GM21526 (cell line): ENCODE measurements around the gene NIP7.

Experiments
- ATAC-seq: cut with Tn5 transposase; IDR thresholded peaks from one replicate; pipeline ENCODE4 v1.9.1; 2021; ENCODE audit warnings: moderate library complexity; ENCODE audit not compliant: unreplicated experiment, low FRiP score

The NIP7 gene

DNA sequence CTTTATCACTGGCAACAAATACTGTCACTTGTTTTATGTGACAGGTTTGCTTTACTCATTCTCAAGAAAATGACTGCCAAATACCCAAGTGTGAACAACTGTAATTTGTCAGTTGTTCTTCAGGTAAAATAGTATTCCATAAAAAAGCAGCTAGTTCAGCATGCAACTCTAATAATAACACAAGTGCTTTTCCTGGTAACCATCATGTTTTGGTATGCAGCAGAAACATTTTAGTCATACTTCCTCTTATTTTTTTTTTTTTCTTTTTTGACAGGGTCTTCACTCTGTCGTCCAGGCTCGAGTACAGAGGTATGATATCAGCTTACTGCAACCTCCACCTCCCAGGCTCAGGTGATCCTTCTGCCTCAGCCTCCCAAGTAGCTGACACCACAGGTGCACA is 41.7 kb downstream of the NIP7 start:
- no peak for ATAC-seq

DNA sequence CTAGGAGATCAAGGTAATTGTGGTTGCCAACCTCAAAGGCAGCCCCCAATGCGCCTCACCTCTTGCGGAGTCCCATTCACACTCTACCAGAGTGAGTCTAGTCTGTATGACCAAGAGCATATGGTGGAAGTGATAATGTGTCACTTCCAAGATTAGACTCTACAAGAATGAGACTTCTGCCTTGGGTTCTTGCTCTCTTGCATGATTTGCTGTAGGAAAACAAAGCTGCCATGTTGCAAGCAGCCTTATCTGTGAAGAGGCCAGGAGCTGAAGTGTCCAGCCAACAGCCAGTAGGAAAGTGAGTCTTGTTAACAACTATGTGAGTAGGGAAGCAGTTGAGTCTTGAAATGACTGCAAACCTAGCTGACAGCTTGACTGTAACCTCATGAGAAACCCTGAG is 42.8 kb downstream of the NIP7 start:
- ATAC-seq = no peak

DNA sequence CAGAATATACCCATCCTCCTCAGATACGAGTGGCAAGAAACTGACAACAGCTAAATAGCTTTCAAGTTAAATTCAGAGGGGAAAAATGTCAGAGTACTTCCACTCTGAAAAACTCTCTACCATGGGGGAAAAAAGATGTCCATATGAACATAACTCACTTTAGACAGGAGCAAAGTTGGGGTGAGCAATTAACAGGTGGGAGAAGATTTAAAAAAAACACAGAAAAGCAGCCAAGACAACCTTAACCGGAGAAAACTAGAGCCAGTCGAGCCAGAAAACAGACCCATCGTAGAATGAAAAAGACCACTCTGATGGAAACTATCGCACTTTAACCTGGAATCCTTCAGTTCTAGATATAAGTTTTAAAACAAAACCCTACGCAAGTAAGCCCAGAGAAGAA is 45.4 kb downstream of the NIP7 start:
- no peak for ATAC-seq

DNA sequence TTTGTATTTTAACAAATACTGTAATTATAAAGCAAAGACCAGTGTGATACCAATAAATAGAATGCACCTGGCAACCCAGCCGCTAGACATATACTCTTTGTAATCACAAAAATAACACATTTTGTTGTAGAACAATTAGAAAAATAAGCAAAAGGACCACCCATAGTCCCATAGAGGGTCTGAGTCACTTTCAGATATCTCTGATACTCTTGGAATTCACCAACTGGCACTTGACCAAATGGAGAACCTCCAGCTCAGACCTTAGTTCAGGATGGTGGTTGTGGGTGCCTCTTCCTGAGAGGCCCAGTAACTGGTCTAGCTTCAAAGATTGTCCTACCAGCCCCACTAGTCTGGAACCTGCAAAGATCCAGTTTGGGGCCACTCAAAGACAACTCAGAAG is 47.0 kb downstream of the NIP7 start:
- no peak for ATAC-seq
